ENCODE data around the gene FBN3. TPM values are rescaled to one million over a fixed set of nuclear protein-coding genes. Genes with fewer than 3 reads are reported as not detected.

The FBN3 gene
- polyA plus RNA-seq, 1 of the 3 experiments (the other 2 are of a cell fraction) = not detected

DNA sequence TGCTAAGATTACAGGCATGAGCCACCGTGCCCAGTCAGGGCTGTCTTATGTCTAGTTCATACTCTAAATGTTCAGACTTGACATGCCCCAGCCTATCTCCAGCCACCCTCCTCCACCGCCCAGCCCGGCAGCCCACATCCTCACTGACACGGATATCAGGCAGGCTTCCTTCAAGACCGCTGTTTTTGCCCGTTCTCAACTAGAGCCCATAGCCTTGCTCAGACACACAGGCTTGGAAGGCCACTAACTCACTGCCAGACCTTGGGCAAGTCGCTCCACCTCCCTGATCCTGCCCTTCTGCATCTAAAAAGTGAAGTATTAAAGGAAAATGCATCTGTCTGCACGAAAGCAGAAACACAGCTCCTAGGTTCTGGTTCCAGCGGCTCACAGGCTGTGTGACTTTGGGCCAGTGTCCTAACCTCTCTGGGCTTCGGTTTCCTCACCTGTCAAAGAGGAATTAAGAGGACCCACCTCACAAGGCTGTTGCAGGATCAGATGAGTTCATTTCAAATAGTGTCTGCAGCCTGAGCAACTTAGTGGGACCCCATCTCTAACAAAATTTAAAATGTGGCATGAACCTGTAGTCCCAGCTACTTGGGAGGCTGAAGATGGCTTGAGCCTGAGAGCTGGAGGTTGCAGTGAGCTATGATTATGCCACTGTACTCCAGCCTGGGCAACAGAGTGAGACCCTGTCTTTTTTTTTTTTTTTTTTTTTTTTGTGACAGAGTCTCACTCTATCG, 45.3 kb upstream of the FBN3 start:
- ChIA-PET CTCF (no interaction called here), POLR2A (no interaction called here)
- DNase-seq = no peak
- H2AFZ ChIP-seq (ENCODE audit: low read depth) = no peak overlapping the region
- no peak overlapping the region for H3K9ac ChIP-seq
- H3K27ac ChIP-seq (ENCODE audit: low read depth in 2 of 2, low read length in 1 of 2) = no peak overlapping the region
- peaks cover 0 to 3% of the 10 kb centered on the region in 2 experiments; a peak in 1 of 4 replicates for H3K4me1 ChIP-seq (ENCODE audit: control insufficient read depth in 1 of 2, insufficient read depth in 2 of 2, low read depth in 1 of 2, low read length in 1 of 2)
- 67% methylated on average over 10 of the region's 11 CpGs for WGBS (ENCODE audit: low lambda C conversion rate)
- no peaks in the 10 kb centered on the region for H3K36me3 ChIP-seq (replicated peaks in 1 of 2; ENCODE audit: control insufficient read depth in 1 of 2, insufficient read depth in 2 of 2, low read length in 1 of 2)
- no peaks in the 10 kb centered on the region for H3K27me3 ChIP-seq (ENCODE audit: insufficient read depth)
- no peaks in the 10 kb centered on the region for H3F3A ChIP-seq (replicated peaks; ENCODE audit: insufficient read depth)
- no peak overlapping the region for H3K4me2 ChIP-seq
- H3K9me2 ChIP-seq = no peaks in the 10 kb centered on the region
- H4K20me1 ChIP-seq (ENCODE audit: insufficient read depth) = no peaks in the 10 kb centered on the region
- no peaks in the 10 kb centered on the region for H3K79me2 ChIP-seq (ENCODE audit: insufficient read depth)
- TF ChIP-seq, protein P1, sequence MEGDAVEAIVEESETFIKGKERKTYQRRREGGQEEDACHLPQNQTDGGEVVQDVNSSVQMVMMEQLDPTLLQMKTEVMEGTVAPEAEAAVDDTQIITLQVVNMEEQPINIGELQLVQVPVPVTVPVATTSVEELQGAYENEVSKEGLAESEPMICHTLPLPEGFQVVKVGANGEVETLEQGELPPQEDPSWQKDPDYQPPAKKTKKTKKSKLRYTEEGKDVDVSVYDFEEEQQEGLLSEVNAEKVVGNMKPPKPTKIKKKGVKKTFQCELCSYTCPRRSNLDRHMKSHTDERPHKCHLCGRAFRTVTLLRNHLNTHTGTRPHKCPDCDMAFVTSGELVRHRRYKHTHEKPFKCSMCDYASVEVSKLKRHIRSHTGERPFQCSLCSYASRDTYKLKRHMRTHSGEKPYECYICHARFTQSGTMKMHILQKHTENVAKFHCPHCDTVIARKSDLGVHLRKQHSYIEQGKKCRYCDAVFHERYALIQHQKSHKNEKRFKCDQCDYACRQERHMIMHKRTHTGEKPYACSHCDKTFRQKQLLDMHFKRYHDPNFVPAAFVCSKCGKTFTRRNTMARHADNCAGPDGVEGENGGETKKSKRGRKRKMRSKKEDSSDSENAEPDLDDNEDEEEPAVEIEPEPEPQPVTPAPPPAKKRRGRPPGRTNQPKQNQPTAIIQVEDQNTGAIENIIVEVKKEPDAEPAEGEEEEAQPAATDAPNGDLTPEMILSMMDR (IDR thresholded peaks at IDR 0.05) = no peak
- TF ChIP-seq EP300 (IDR thresholded peaks at IDR 0.05; ENCODE audit: borderline replicate concordance in 1 of 2, low read depth in 1 of 2, low read length in 1 of 2) = no peak
- TF ChIP-seq, protein P2, sequence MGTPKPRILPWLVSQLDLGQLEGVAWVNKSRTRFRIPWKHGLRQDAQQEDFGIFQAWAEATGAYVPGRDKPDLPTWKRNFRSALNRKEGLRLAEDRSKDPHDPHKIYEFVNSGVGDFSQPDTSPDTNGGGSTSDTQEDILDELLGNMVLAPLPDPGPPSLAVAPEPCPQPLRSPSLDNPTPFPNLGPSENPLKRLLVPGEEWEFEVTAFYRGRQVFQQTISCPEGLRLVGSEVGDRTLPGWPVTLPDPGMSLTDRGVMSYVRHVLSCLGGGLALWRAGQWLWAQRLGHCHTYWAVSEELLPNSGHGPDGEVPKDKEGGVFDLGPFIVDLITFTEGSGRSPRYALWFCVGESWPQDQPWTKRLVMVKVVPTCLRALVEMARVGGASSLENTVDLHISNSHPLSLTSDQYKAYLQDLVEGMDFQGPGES (IDR thresholded peaks at IDR 0.05; ENCODE audit: low read depth, low read length) = no peak
- no peak for TF ChIP-seq RAD21 (IDR thresholded peaks at IDR 0.05; ENCODE audit: low read length)
- TF ChIP-seq, protein P3, sequence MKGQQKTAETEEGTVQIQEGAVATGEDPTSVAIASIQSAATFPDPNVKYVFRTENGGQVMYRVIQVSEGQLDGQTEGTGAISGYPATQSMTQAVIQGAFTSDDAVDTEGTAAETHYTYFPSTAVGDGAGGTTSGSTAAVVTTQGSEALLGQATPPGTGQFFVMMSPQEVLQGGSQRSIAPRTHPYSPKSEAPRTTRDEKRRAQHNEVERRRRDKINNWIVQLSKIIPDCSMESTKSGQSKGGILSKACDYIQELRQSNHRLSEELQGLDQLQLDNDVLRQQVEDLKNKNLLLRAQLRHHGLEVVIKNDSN (IDR thresholded peaks at IDR 0.05; ENCODE audit: borderline replicate concordance, low read depth) = no peak
- TF ChIP-seq TAF1 (IDR thresholded peaks at IDR 0.05; ENCODE audit: borderline replicate concordance, low read depth, low read length) = no peak
- TF ChIP-seq TCF12 (IDR thresholded peaks at IDR 0.05) = no peak
- TF ChIP-seq, protein P4, sequence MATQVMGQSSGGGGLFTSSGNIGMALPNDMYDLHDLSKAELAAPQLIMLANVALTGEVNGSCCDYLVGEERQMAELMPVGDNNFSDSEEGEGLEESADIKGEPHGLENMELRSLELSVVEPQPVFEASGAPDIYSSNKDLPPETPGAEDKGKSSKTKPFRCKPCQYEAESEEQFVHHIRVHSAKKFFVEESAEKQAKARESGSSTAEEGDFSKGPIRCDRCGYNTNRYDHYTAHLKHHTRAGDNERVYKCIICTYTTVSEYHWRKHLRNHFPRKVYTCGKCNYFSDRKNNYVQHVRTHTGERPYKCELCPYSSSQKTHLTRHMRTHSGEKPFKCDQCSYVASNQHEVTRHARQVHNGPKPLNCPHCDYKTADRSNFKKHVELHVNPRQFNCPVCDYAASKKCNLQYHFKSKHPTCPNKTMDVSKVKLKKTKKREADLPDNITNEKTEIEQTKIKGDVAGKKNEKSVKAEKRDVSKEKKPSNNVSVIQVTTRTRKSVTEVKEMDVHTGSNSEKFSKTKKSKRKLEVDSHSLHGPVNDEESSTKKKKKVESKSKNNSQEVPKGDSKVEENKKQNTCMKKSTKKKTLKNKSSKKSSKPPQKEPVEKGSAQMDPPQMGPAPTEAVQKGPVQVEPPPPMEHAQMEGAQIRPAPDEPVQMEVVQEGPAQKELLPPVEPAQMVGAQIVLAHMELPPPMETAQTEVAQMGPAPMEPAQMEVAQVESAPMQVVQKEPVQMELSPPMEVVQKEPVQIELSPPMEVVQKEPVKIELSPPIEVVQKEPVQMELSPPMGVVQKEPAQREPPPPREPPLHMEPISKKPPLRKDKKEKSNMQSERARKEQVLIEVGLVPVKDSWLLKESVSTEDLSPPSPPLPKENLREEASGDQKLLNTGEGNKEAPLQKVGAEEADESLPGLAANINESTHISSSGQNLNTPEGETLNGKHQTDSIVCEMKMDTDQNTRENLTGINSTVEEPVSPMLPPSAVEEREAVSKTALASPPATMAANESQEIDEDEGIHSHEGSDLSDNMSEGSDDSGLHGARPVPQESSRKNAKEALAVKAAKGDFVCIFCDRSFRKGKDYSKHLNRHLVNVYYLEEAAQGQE (IDR thresholded peaks at IDR 0.05; ENCODE audit: low read depth, low read length) = no peak
- TF ChIP-seq GABPA (IDR thresholded peaks at IDR 0.05; ENCODE audit: low read depth) = no peak
- TF ChIP-seq FOSL2 (IDR thresholded peaks at IDR 0.05; ENCODE audit: borderline replicate concordance, low read depth) = no peak
- no peak for TF ChIP-seq CHD2 (IDR thresholded peaks at IDR 0.05; ENCODE audit: low read length, partially characterized antibody)
- TF ChIP-seq RCOR1 (IDR thresholded peaks at IDR 0.05; ENCODE audit: low read length) = no peak
- no peak for TF ChIP-seq NRF1 (IDR thresholded peaks at IDR 0.05; ENCODE audit: low read depth, low read length)
- TF ChIP-seq NFIC (IDR thresholded peaks at IDR 0.05; ENCODE audit: borderline replicate concordance) = no peak
- TF ChIP-seq, protein P5, sequence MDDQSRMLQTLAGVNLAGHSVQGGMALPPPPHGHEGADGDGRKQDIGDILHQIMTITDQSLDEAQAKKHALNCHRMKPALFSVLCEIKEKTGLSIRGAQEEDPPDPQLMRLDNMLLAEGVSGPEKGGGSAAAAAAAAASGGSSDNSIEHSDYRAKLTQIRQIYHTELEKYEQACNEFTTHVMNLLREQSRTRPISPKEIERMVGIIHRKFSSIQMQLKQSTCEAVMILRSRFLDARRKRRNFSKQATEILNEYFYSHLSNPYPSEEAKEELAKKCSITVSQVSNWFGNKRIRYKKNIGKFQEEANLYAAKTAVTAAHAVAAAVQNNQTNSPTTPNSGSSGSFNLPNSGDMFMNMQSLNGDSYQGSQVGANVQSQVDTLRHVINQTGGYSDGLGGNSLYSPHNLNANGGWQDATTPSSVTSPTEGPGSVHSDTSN (IDR thresholded peaks at IDR 0.05) = no peak
- TF ChIP-seq RFX5 (IDR thresholded peaks at IDR 0.05; ENCODE audit: low read length) = no peak
- TF ChIP-seq, protein P6, sequence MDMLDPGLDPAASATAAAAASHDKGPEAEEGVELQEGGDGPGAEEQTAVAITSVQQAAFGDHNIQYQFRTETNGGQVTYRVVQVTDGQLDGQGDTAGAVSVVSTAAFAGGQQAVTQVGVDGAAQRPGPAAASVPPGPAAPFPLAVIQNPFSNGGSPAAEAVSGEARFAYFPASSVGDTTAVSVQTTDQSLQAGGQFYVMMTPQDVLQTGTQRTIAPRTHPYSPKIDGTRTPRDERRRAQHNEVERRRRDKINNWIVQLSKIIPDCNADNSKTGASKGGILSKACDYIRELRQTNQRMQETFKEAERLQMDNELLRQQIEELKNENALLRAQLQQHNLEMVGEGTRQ (IDR thresholded peaks at IDR 0.05; ENCODE audit: borderline replicate concordance, low read depth, low read length) = no peak
- no peak for TF ChIP-seq EZH2phosphoT487 (IDR thresholded peaks at IDR 0.05; ENCODE audit: borderline replicate concordance, low read depth)
- TF ChIP-seq MXI1 (IDR thresholded peaks at IDR 0.05; ENCODE audit: low read depth, low read length) = no peak
- no peak overlapping the region for H3K4me3 ChIP-seq (ENCODE audit: low read depth in 2 of 2, low read length in 1 of 2)
- H3K9me3 ChIP-seq = no peaks in the 10 kb centered on the region
